Measurements from ENCODE around the gene CTTNBP2NL.
"Not testable (repeated sequence)": the region's sequence is repeated elsewhere in the genome, so short reads cannot be mapped to it uniquely, and the experiment has no call there.

CTTNBP2NL gene

GRCh38 chr1:112431038-112431437, 35.0 kb downstream of the CTTNBP2NL start:
- no peak for DNase-seq

GRCh38 chr1:112435448-112435847, 39.4 kb downstream of the CTTNBP2NL start:
- DNase-seq = no peak

- DNase-seq = no peak
Measured at GRCh38 chr1:112436384-112437156, 40.6 kb downstream of the CTTNBP2NL start.

- not testable (repeated sequence) for DNase-seq
Measured at GRCh38 chr1:112438156-112438555, 42.1 kb downstream of the CTTNBP2NL start.

- no peak for DNase-seq
Measured at GRCh38 chr1:112439592-112439991, 43.6 kb downstream of the CTTNBP2NL start.

- DNase-seq = no peak
Measured at GRCh38 chr1:112440574-112440973, 44.6 kb downstream of the CTTNBP2NL start.

GRCh38 chr1:112444269-112444668, 48.3 kb downstream of the CTTNBP2NL start:
- peak; percentile 64 for DNase-seq

GRCh38 chr1:112445596-112445995, 49.6 kb downstream of the CTTNBP2NL start:
- peak; percentile 21 for DNase-seq

GRCh38 chr1:112446411-112446810, 50.4 kb downstream of the CTTNBP2NL start:
- DNase-seq = no peak

GRCh38 chr1:112448904-112449629, 53.1 kb downstream of the CTTNBP2NL start:
- DNase-seq = no peak

- no peak for DNase-seq
Measured at GRCh38 chr1:112449630-112449983, 53.6 kb downstream of the CTTNBP2NL start.

GRCh38 chr1:112450773-112451172, 54.8 kb downstream of the CTTNBP2NL start:
- no peak for DNase-seq

- peak; percentile 33 for DNase-seq
Measured at GRCh38 chr1:112451301-112451700, 55.3 kb downstream of the CTTNBP2NL start.

- DNase-seq = no peak
Measured at GRCh38 chr1:112453876-112454275, 57.9 kb downstream of the CTTNBP2NL start.

- no peak for DNase-seq
Measured at GRCh38 chr1:112454316-112454715, 58.3 kb downstream of the CTTNBP2NL start.

- peak; percentile 80 for DNase-seq
Measured at GRCh38 chr1:112457241-112457640, 61.2 kb downstream of the CTTNBP2NL start.

GRCh38 chr1:112457955-112458354, 61.9 kb downstream of the CTTNBP2NL start:
- DNase-seq = no peak

GRCh38 chr1:112458756-112459155, 62.7 kb downstream of the CTTNBP2NL start:
- DNase-seq = no peak

- peak; percentile 52 for DNase-seq
Measured at GRCh38 chr1:112460615-112461014, 64.6 kb downstream of the CTTNBP2NL start.

GRCh38 chr1:112461200-112461871, 65.3 kb downstream of the CTTNBP2NL start:
- DNase-seq = no peak

GRCh38 chr1:112462953-112463279, 66.9 kb downstream of the CTTNBP2NL start:
- no peak for DNase-seq

GRCh38 chr1:112464501-112464900, 68.5 kb downstream of the CTTNBP2NL start:
- DNase-seq = no peak

- DNase-seq = peak; percentile 64
Measured at GRCh38 chr1:112465122-112465521, 69.1 kb downstream of the CTTNBP2NL start.
